ENCODE data around the gene CDK10.
"Not testable (repeated sequence)": the region's sequence is repeated elsewhere in the genome, so short reads cannot be mapped to it uniquely, and the experiment has no call there.

The CDK10 gene

GRCh38 chr16:89667000-89667399, 19.5 kb upstream of the CDK10 start:
- DNase-seq (ENCODE audit: low read depth in 2 of 2, low spot score in 1 of 2) = not testable (repeated sequence)

- DNase-seq (ENCODE audit: low read depth in 2 of 2, low spot score in 1 of 2) = no peak
These were observed 18.9 kb upstream of the CDK10 start for GRCh38 chr16:89667633-89668032.

GRCh38 chr16:89668790-89669158, 17.7 kb upstream of the CDK10 start:
- no peak for DNase-seq (ENCODE audit: low read depth in 2 of 2, low spot score in 1 of 2)

- DNase-seq (ENCODE audit: low read depth in 2 of 2, low spot score in 1 of 2) = no peak
These were observed 16.7 kb upstream of the CDK10 start for GRCh38 chr16:89669755-89670154.

- no peak for DNase-seq (ENCODE audit: low read depth in 2 of 2, low spot score in 1 of 2)
These were observed 15.7 kb upstream of the CDK10 start for GRCh38 chr16:89670496-89671431.

GRCh38 chr16:89671565-89671964, 14.9 kb upstream of the CDK10 start:
- DNase-seq (ENCODE audit: low read depth in 2 of 2, low spot score in 1 of 2) = not testable (repeated sequence)

- no peak for DNase-seq (ENCODE audit: low read depth in 2 of 2, low spot score in 1 of 2)
These were observed 14.1 kb upstream of the CDK10 start for GRCh38 chr16:89672177-89672941.

- no peak for DNase-seq (ENCODE audit: low read depth in 2 of 2, low spot score in 1 of 2)
These were observed 8.2 kb upstream of the CDK10 start for GRCh38 chr16:89678258-89678657.

- DNase-seq (ENCODE audit: low read depth in 2 of 2, low spot score in 1 of 2) = no peak
These were observed 573 bp upstream of the CDK10 start for GRCh38 chr16:89685916-89686315.

- no peak for DNase-seq (ENCODE audit: low read depth in 2 of 2, low spot score in 1 of 2)
These were observed 827 bp downstream of the CDK10 start for GRCh38 chr16:89687092-89687940.

- DNase-seq (ENCODE audit: low read depth in 2 of 2, low spot score in 1 of 2) = no peak
These were observed 1.9 kb downstream of the CDK10 start for GRCh38 chr16:89688395-89688794.

- DNase-seq (ENCODE audit: low read depth in 2 of 2, low spot score in 1 of 2) = no peak
These were observed 2.7 kb downstream of the CDK10 start for GRCh38 chr16:89689142-89689541.

- not testable (repeated sequence) for DNase-seq (ENCODE audit: low read depth in 2 of 2, low spot score in 1 of 2)
These were observed 3.1 kb downstream of the CDK10 start for GRCh38 chr16:89689621-89690020.

GRCh38 chr16:89690392-89690901, 4.0 kb downstream of the CDK10 start:
- DNase-seq (ENCODE audit: low read depth in 2 of 2, low spot score in 1 of 2) = no peak

GRCh38 chr16:89691231-89691985, 4.9 kb downstream of the CDK10 start:
- no peak for DNase-seq (ENCODE audit: low read depth in 2 of 2, low spot score in 1 of 2)

- no peak for DNase-seq (ENCODE audit: low read depth in 2 of 2, low spot score in 1 of 2)
These were observed 5.6 kb downstream of the CDK10 start for GRCh38 chr16:89691986-89692569.

GRCh38 chr16:89693289-89693731, 6.8 kb downstream of the CDK10 start:
- DNase-seq (ENCODE audit: low read depth in 2 of 2, low spot score in 1 of 2) = no peak

- DNase-seq (ENCODE audit: low read depth in 2 of 2, low spot score in 1 of 2) = no peak
These were observed 7.7 kb downstream of the CDK10 start for GRCh38 chr16:89693931-89694783.

- DNase-seq (ENCODE audit: low read depth in 2 of 2, low spot score in 1 of 2) = not testable (repeated sequence)
These were observed 8.2 kb downstream of the CDK10 start for GRCh38 chr16:89694784-89695085.

Data from stimulated activated CD8-positive, alpha-beta memory T cell treated with anti-CD3 and anti-CD28 coated beads, Interleukin-4, amount 100 ng/mL, for 4 hours (primary cell).